HFF-Myc (cell line): ENCODE measurements around the gene GLS.
"Not testable (repeated sequence)": the region's sequence is repeated elsewhere in the genome, so short reads cannot be mapped to it uniquely, and the experiment has no call there.

Source experiments
- DNase-seq: peaks from one replicate; pipeline ENCODE4 v3.0.0-alpha.2; 2011; ENCODE audit warnings: low read depth; ENCODE audit errors: extremely low read depth
- H3K4me3 ChIP-seq: replicated peaks from 2 replicates; pipeline ENCODE4 v1.5.1; 2011; ENCODE audit warnings: low read depth, mild to moderate bottlenecking, control low read depth, low read length
- CTCF ChIP-seq: IDR thresholded peaks from 2 replicates; pipeline ENCODE4 v1.5.1; 2012; ENCODE audit warnings: mild to moderate bottlenecking, low read depth, low read length, control low read depth; ENCODE audit errors: missing control alignments

GLS gene

GRCh38 chr2:190844700-190845401 is 35.8 kb upstream of the GLS start:
- no peak for DNase-seq
- no peak for TF ChIP-seq CTCF
- no peak overlapping the region for H3K4me3 ChIP-seq

- no peak for TF ChIP-seq CTCF
- H3K4me3 ChIP-seq: no peak overlapping the region
- DNase-seq: no peak
Measured at GRCh38 chr2:190846746-190847145, 33.9 kb upstream of the GLS start.

- DNase-seq: no peak
- TF ChIP-seq CTCF: no peak
Measured at GRCh38 chr2:190847504-190848081, 33.0 kb upstream of the GLS start.

GRCh38 chr2:190849774-190850173 is 30.8 kb upstream of the GLS start:
- DNase-seq: peak; percentile 65
- H3K4me3 ChIP-seq: no peak overlapping the region
- no peak for TF ChIP-seq CTCF

More at GRCh38 chr2:190847504-190848081, 33.0 kb upstream of the GLS start:
- H3K4me3 ChIP-seq: no peak overlapping the region

- H3K4me3 ChIP-seq, DNase-seq: not testable (repeated sequence)
Measured at GRCh38 chr2:190853022-190853421, 27.6 kb upstream of the GLS start.

GRCh38 chr2:190853531-190854383 is 26.9 kb upstream of the GLS start:
- no peak for DNase-seq
- no peak overlapping the region for H3K4me3 ChIP-seq
- no peak for TF ChIP-seq CTCF

- TF ChIP-seq CTCF: no peak
- DNase-seq: no peak
- no peak overlapping the region for H3K4me3 ChIP-seq
Measured at GRCh38 chr2:190854726-190855125, 25.9 kb upstream of the GLS start.
